ENCODE results near the gene MYRFL. TPM values are rescaled to one million over a fixed set of nuclear protein-coding genes. Genes with fewer than 3 reads are reported as not detected.

Gene MYRFL
- total RNA-seq, 2 donors from 2014 or later, result 0.15 to 0.65 TPM

- no peak for ATAC-seq
Observed at GRCh38 chr12:69918287-69918686, 93.3 kb downstream of the MYRFL start.

GRCh38 chr12:69919495-69919894 is 94.5 kb downstream of the MYRFL start:
- intact Hi-C loops (cut with DNase I), result no loop called here
- DNase-seq (no peak), ATAC-seq (no peak)

More at GRCh38 chr12:69918287-69918686, 93.3 kb downstream of the MYRFL start:
- DNase-seq, result no peak
- intact Hi-C loops (cut with DNase I), result no loop called here

- intact Hi-C loops (cut with DNase I), result no loop called here
- ATAC-seq (no peak), DNase-seq (no peak)
Observed at GRCh38 chr12:69921831-69922230, 96.8 kb downstream of the MYRFL start.

- intact Hi-C loops (cut with DNase I), result no loop called here
- DNase-seq (no peak), ATAC-seq (no peak)
Observed at GRCh38 chr12:69922999-69923398, 98.0 kb downstream of the MYRFL start.

- intact Hi-C loops (cut with DNase I), result no loop called here
- DNase-seq, result no peak
- no peak for ATAC-seq
Observed at GRCh38 chr12:69925291-69925690, 100.3 kb downstream of the MYRFL start.

- DNase-seq (no peak), ATAC-seq (no peak)
- intact Hi-C loops (cut with DNase I), result no loop called here
Observed at GRCh38 chr12:69927164-69927563, 102.1 kb downstream of the MYRFL start.

- intact Hi-C loops (cut with DNase I), result no loop called here
- DNase-seq (no peak), ATAC-seq (no peak)
Observed at GRCh38 chr12:69929125-69929524, 104.1 kb downstream of the MYRFL start.

GRCh38 chr12:69929531-69929930 is 104.5 kb downstream of the MYRFL start:
- ATAC-seq (peak in 1 of 2 donors; percentile 14), DNase-seq (no peak)
- intact Hi-C loops (cut with DNase I), result no loop called here

- intact Hi-C loops (cut with DNase I), result no loop called here
- DNase-seq, result no peak
- ATAC-seq, result no peak
Observed at GRCh38 chr12:69931569-69931968, 106.5 kb downstream of the MYRFL start.

- no peak for ATAC-seq
- intact Hi-C loops (cut with DNase I), result no loop called here
- DNase-seq, result no peak
Observed at GRCh38 chr12:69932154-69932553, 107.1 kb downstream of the MYRFL start.

- DNase-seq (no peak), ATAC-seq (no peak)
- intact Hi-C loops (cut with DNase I), result no loop called here
Observed at GRCh38 chr12:69932676-69933552, 107.9 kb downstream of the MYRFL start.

- ATAC-seq, result no peak
- intact Hi-C loops (cut with DNase I), result no loop called here
- DNase-seq, result no peak
Observed at GRCh38 chr12:69934011-69934410, 109.0 kb downstream of the MYRFL start.

GRCh38 chr12:69935651-69936100 is 110.6 kb downstream of the MYRFL start:
- no peak for DNase-seq
- no peak for ATAC-seq
- intact Hi-C loops (cut with DNase I), result no loop called here

GRCh38 chr12:69936214-69936731 is 111.2 kb downstream of the MYRFL start:
- intact Hi-C loops (cut with DNase I), result no loop called here
- ATAC-seq, result no peak
- no peak for DNase-seq

- ATAC-seq (no peak), DNase-seq (no peak)
- intact Hi-C loops (cut with DNase I), result no loop called here
Observed at GRCh38 chr12:69936766-69937165, 111.7 kb downstream of the MYRFL start.

- ATAC-seq (no peak), DNase-seq (no peak)
- intact Hi-C loops (cut with DNase I), result no loop called here
Observed at GRCh38 chr12:69947123-69947522, 122.1 kb downstream of the MYRFL start.

- ATAC-seq (no peak), DNase-seq (no peak)
- intact Hi-C loops (cut with DNase I), result no loop called here
Observed at GRCh38 chr12:69947897-69948296, 122.9 kb downstream of the MYRFL start.

- no peak for ATAC-seq
- intact Hi-C loops (cut with DNase I), result no loop called here
Observed at GRCh38 chr12:69948851-69949250, 123.8 kb downstream of the MYRFL start.

GRCh38 chr12:69949311-69950002 is 124.4 kb downstream of the MYRFL start:
- intact Hi-C loops (cut with DNase I), result no loop called here
- peak in 1 of 2 donors; percentile 72 for ATAC-seq

More at GRCh38 chr12:69948851-69949250, 123.8 kb downstream of the MYRFL start:
- DNase-seq, result no peak

GRCh38 chr12:69951108-69951507 is 126.1 kb downstream of the MYRFL start:
- DNase-seq (no peak), ATAC-seq (no peak)
- intact Hi-C loops (cut with DNase I), result no loop called here

More at GRCh38 chr12:69949311-69950002, 124.4 kb downstream of the MYRFL start:
- DNase-seq, result peak; percentile 21
